Measurements from ENCODE around the gene TGM6. TPM values are rescaled to one million over a fixed set of nuclear protein-coding genes. Genes with fewer than 3 reads are reported as not detected.

TGM6 gene
- not detected for polyA plus RNA-seq

GRCh38 chr20:2380601-2381000 is at the start of gene TGM6:
TGM6 (plus strand) TSS chr20:2380901; CDS start chr20:2380969, 68 bp downstream.
- Mint-ChIP-seq H3K27me3 (ENCODE audit: low read depth in 3 of 3) (peaks cover 1 to 16% (median 7%) of the 10 kb centered on the region in 3 donors), H3K4me1 (peaks cover 10 to 11% of the 10 kb centered on the region in 2 donors), H3K36me3 (no peaks in the 10 kb centered on the region), H3K27ac (peak within 1 kb of the TSS in 1 of 6 donors; percentile 22), H3K4me3 (peak within 1 kb of the TSS in 1 of 5 donors; percentile 10), H3K9me3 (no peaks in the 10 kb centered on the region)
- no peak for DNase-seq

DNA sequence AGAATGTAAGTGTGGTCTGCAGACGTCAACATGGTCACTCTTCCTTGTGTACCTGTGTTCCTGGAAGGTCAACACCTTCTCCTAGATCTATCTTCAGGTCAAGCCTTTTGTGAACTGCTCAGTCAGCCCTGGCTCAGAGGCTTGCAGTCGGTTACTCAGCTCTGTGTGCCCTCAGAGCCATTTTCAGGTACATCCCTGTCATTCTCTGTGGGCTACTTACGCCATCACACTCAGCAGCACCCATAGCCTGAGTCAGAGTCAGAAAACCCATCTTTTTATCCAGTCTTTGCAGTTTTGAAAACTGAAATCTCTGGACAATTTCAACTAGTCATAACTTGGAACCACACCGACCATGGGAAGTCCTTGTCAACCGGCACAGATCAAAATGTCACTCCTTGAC is 49.6 kb upstream of the TGM6 start:
- Mint-ChIP-seq H3K27me3 (ENCODE audit: low read depth in 3 of 3) (peaks cover 1 to 16% (median 2%) of the 10 kb centered on the region in 3 donors), H3K9me3 (no peaks in the 10 kb centered on the region), H3K4me3 (no peak overlapping the region), H3K36me3 (no peaks in the 10 kb centered on the region), H3K27ac (no peak overlapping the region), H3K4me1 (no peaks in the 10 kb centered on the region)
- DNase-seq = no peak

DNA sequence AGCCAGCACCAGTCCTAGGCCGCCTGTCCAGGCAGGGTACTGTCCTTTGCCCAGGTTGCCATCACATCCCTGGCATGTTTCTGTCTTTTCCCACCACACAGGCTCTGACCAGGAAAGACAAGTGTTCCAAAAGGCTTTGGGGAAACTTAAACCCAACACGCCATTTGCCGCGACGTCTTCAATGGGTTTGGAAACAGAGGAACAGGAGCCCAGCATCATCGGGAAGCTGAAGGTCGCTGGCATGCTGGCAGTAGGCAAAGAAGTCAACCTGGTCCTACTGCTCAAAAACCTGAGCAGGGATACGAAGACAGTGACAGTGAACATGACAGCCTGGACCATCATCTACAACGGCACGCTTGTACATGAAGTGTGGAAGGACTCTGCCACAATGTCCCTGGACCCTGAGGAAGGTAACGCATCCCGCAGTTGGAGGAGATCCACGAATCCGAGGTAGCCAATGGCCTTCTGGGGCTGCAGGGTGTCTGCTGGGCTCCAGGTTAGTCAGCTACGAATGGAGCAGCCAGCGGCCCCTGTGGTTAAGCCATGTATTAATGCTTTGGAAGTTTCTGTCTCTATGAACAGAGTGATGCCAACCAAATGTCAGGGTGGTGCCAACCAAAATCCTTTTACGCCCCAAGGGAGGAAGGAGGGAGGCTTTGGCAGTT is 48.7 kb upstream of the TGM6 start:
- H3K36me3 Mint-ChIP-seq = no peaks in the 10 kb centered on the region
- DNase-seq = no peak
- peaks cover 2 to 13% (median 3%) of the 10 kb centered on the region in 3 donors for H3K27me3 Mint-ChIP-seq (ENCODE audit: low read depth in 3 of 3)
- H3K27ac Mint-ChIP-seq = no peak overlapping the region
- H3K9me3 Mint-ChIP-seq = no peaks in the 10 kb centered on the region
- H3K4me1 Mint-ChIP-seq = no peaks in the 10 kb centered on the region
- no peak overlapping the region for H3K4me3 Mint-ChIP-seq

DNA sequence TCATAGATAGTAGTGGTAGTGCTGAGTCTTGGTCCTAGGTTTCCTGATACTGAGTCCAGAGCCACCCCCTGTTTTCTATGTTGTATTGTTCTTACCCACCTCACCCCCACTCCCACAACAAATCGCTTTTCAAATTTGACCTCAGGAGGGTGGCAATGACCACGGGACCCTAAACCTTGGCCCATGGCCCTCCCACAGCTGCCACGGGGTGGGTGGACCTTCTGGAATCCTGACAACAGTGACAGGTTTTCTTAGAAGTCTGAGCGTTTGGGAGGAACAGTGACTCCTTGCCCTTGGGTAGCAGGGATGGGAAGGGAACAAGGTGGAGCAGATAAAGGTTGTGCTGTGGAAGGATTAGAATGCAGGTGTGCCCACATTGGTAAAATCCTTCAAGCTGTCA is 48.0 kb upstream of the TGM6 start:
- no peaks in the 10 kb centered on the region for H3K9me3 Mint-ChIP-seq
- no peaks in the 10 kb centered on the region for H3K36me3 Mint-ChIP-seq
- DNase-seq = no peak
- no peak overlapping the region for H3K27ac Mint-ChIP-seq
- H3K27me3 Mint-ChIP-seq (ENCODE audit: low read depth in 3 of 3) = peaks cover 0 to 13% (median 3%) of the 10 kb centered on the region in 3 donors
- no peak overlapping the region for H3K4me3 Mint-ChIP-seq
- H3K4me1 Mint-ChIP-seq = no peaks in the 10 kb centered on the region

DNA sequence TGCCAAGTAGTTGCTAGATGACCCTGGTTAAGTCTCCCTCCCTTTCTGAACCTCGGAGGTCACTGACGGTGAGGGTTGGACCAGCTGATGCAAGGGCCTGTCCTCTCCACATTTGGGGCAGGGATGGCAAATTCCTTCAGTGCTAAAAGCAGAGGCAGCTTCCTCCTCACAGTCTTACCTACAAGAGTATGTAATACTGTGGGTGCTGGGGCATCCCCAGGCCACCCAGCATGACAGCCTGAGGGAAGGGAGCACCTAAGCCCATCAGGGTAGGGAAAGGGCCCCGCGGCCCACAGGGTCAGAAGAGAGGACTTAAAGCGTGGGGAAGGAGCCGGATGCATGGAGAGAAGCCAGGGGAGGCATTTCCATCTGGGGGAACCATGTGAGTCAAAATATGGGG is 46.9 kb upstream of the TGM6 start:
- Mint-ChIP-seq H3K36me3 (no peaks in the 10 kb centered on the region), H3K27ac (no peak overlapping the region), H3K4me1 (no peaks in the 10 kb centered on the region), H3K4me3 (no peak overlapping the region), H3K27me3 (ENCODE audit: low read depth in 3 of 3) (peaks cover 0 to 12% (median 3%) of the 10 kb centered on the region in 3 donors), H3K9me3 (no peaks in the 10 kb centered on the region)
- DNase-seq = no peak

DNA sequence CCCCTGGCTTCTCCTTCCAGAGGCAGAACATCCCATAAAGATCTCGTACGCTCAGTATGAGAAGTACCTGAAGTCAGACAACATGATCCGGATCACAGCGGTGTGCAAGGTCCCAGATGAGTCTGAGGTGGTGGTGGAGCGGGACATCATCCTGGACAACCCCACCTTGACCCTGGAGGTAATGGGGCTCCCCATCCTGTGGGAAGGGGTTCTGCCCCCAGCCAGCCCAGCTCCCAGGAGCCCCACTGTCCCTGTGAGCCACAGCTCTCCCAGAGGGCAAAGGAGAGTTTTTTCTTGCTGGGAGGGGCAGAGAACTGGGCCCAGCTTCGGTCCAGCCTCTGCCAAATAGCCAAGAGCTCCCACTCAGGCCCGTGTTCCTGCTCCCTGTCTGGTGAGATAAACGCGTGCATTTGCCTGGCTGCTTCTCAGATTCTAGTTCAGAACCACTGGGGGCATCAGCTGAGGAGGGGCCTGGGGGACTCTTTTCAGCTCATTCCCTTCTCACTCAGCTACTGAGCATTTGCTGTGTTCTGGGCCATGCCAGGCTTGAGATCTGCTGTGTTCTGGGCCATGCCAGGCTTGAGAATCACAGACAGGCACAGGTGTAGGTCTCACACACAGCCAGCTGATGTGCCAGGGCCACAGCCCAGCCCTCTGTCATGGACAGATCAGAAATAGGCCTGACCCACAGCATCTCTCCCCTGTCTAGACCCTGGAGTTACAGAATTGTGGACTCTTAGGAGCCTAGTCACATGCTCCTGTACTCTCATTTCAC is 45.4 kb upstream of the TGM6 start:
- no peak for DNase-seq
- H3K9me3 Mint-ChIP-seq = no peaks in the 10 kb centered on the region
- H3K27me3 Mint-ChIP-seq (ENCODE audit: low read depth in 3 of 3) = peaks cover 2 to 9% (median 2%) of the 10 kb centered on the region in 3 donors
- H3K4me3 Mint-ChIP-seq = no peak overlapping the region
- no peaks in the 10 kb centered on the region for H3K36me3 Mint-ChIP-seq
- H3K4me1 Mint-ChIP-seq = no peaks in the 10 kb centered on the region
- peak overlapping the region in 1 of 6 donors; percentile 24 for H3K27ac Mint-ChIP-seq

DNA sequence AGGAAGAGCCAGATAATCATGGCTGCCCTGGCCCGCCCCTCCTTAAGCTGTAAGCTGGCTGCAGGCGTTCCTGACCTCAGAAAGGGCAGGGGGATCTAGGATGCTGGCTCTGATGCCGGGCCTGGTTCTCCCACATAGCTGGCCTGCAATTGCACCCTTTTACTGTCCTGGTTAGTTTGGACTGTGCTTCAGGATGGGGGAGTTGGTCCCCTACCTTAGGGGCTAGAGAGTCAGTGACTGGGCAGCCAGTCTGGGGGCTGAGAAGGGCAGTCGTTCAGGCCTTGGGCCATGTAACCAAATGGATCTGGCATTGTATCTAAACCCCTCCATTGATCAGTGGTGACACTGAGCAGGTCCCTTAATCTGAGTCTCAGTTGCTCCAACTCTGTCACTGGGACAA is 44.2 kb upstream of the TGM6 start:
- no peak for DNase-seq
- Mint-ChIP-seq H3K27me3 (ENCODE audit: low read depth in 3 of 3) (peaks cover 2 to 5% (median 2%) of the 10 kb centered on the region in 3 donors), H3K36me3 (no peaks in the 10 kb centered on the region), H3K27ac (no peak overlapping the region), H3K9me3 (no peaks in the 10 kb centered on the region), H3K4me1 (no peaks in the 10 kb centered on the region), H3K4me3 (no peak overlapping the region)

DNA sequence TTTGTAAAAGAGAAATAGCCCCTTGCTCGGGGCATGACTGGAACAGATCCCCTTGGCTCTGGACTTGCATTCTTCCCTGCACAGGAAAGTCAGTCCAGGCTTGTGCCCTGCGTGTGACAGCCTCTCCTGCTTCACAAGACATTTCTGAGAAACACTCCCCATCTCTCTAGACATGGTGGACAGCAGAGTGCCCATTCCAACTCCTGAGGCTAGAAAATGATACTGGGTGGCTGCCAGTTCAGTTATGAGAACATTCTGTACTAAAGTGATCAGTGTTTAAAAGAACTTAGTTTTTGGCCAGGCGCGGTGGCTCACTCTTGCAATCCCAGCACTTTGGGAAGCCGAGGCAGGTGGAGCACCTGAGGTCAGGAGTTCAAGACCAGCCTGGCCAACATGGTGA is 43.6 kb upstream of the TGM6 start:
- no peak for DNase-seq
- Mint-ChIP-seq H3K9me3 (no peaks in the 10 kb centered on the region), H3K27ac (no peak overlapping the region), H3K4me3 (no peak overlapping the region), H3K36me3 (no peaks in the 10 kb centered on the region), H3K4me1 (no peaks in the 10 kb centered on the region), H3K27me3 (ENCODE audit: low read depth in 3 of 3) (peaks cover 2 to 6% (median 2%) of the 10 kb centered on the region in 3 donors)

DNA sequence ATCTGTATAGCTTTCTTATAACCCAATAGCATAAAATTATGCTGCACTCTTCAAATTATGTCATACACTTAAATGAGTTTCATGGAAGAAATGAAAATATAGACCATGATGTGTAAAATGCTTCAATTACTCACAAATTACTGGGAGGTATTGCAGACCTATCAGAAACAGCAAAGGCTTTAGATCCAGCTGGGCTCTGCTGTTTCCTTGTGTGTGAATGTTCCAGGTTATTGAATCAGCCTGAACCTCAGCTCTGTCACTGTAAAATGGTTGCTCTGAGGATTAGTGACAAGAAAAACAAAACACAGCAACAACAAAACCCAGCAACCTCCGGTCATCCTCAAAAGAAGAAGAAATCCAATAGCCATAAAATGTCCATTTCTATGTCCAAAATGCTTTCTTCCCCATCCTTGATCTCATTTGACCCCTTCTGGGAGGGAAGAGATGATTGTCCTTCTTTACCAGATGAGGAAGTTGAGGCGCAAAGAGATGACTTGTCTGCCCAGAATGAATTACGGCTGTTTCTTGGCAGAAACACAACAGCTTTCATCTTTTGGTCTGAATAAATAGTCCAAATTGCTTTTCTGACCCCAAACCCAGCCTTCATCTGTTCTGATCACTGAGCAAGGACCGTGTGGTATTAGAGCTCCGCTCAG is 42.2 kb upstream of the TGM6 start:
- no peaks in the 10 kb centered on the region for H3K4me1 Mint-ChIP-seq
- H3K27ac Mint-ChIP-seq = no peak overlapping the region
- H3K4me3 Mint-ChIP-seq = no peak overlapping the region
- H3K27me3 Mint-ChIP-seq (ENCODE audit: low read depth in 3 of 3) = peaks cover 2 to 4% (median 2%) of the 10 kb centered on the region in 3 donors
- DNase-seq = no peak
- H3K36me3 Mint-ChIP-seq = no peaks in the 10 kb centered on the region
- H3K9me3 Mint-ChIP-seq = no peaks in the 10 kb centered on the region

GRCh38 chr20:2340136-2340535 is 40.6 kb upstream of the TGM6 start:
- Mint-ChIP-seq H3K27ac (no peak overlapping the region), H3K9me3 (no peaks in the 10 kb centered on the region), H3K27me3 (ENCODE audit: low read depth in 3 of 3) (peaks cover 2 to 3% (median 3%) of the 10 kb centered on the region in 3 donors), H3K36me3 (no peaks in the 10 kb centered on the region), H3K4me3 (no peak overlapping the region), H3K4me1 (no peaks in the 10 kb centered on the region)
- DNase-seq = no peak

GRCh38 chr20:2340823-2341222 is 39.9 kb upstream of the TGM6 start:
- no peak for DNase-seq
- Mint-ChIP-seq H3K27ac (no peak overlapping the region), H3K27me3 (ENCODE audit: low read depth in 3 of 3) (peaks cover 3 to 5% (median 3%) of the 10 kb centered on the region in 3 donors), H3K4me1 (no peaks in the 10 kb centered on the region), H3K36me3 (peaks cover 0 to 4% (median 0%) of the 10 kb centered on the region in 3 donors), H3K9me3 (no peaks in the 10 kb centered on the region), H3K4me3 (no peak overlapping the region)

- Mint-ChIP-seq H3K36me3 (peaks cover 0 to 4% (median 0%) of the 10 kb centered on the region in 3 donors), H3K9me3 (no peaks in the 10 kb centered on the region), H3K27me3 (ENCODE audit: low read depth in 3 of 3) (peaks cover 3 to 5% (median 3%) of the 10 kb centered on the region in 3 donors), H3K27ac (no peak overlapping the region), H3K4me3 (no peak overlapping the region), H3K4me1 (no peaks in the 10 kb centered on the region)
- no peak for DNase-seq
These were observed 39.4 kb upstream of the TGM6 start for GRCh38 chr20:2341336-2341735.

GRCh38 chr20:2342243-2342642 is 38.5 kb upstream of the TGM6 start:
- Mint-ChIP-seq H3K36me3 (peaks cover 0 to 4% (median 0%) of the 10 kb centered on the region in 3 donors), H3K4me1 (no peaks in the 10 kb centered on the region), H3K27me3 (ENCODE audit: low read depth in 3 of 3) (peaks cover 3 to 5% (median 5%) of the 10 kb centered on the region in 3 donors), H3K9me3 (peaks cover 0 to 1% (median 0%) of the 10 kb centered on the region in 6 donors), H3K27ac (no peak overlapping the region), H3K4me3 (no peak overlapping the region)
- DNase-seq = no peak

GRCh38 chr20:2346188-2346587 is 34.5 kb upstream of the TGM6 start:
- no peak for DNase-seq
- Mint-ChIP-seq H3K4me3 (no peak overlapping the region), H3K4me1 (no peaks in the 10 kb centered on the region), H3K9me3 (peaks cover 0 to 5% (median 2%) of the 10 kb centered on the region in 6 donors), H3K27me3 (ENCODE audit: low read depth in 3 of 3) (peaks cover 3 to 12% (median 7%) of the 10 kb centered on the region in 3 donors), H3K36me3 (peaks cover 0 to 4% (median 0%) of the 10 kb centered on the region in 3 donors), H3K27ac (no peak overlapping the region)

All from immature natural killer cell (primary cell).